ENCODE results near the gene ZNF462. TPM values are rescaled to one million over a fixed set of nuclear protein-coding genes. Genes with fewer than 3 reads are reported as not detected.
A peak's percentile ranks its signal among the peaks of the same experiment; 100 is the strongest.

Gene ZNF462
- total RNA-seq, 1 experiment from 2014 or later, result 3.9 TPM

- in situ Hi-C loops (cut with HindIII; ENCODE audit: low pct_unique_long_range_greater_than_20kb, low sequenced_read_pairs), result no loop called here
Measured at GRCh38 chr9:106859957-106860720, 2.8 kb upstream of the ZNF462 start.

GRCh38 chr9:106860721-106861639 lies 2.0 kb upstream of the ZNF462 start:
- in situ Hi-C loops (cut with HindIII; ENCODE audit: low pct_unique_long_range_greater_than_20kb, low sequenced_read_pairs), result no loop called here
- DNase-seq (ENCODE audit: low read depth), result peak; percentile 36

More at GRCh38 chr9:106859957-106860720, 2.8 kb upstream of the ZNF462 start:
- peak; percentile 16 for DNase-seq (ENCODE audit: low read depth)

GRCh38 chr9:106861640-106862109 lies 1.3 kb upstream of the ZNF462 start:
- in situ Hi-C loops (cut with HindIII; ENCODE audit: low pct_unique_long_range_greater_than_20kb, low sequenced_read_pairs), result no loop called here
- no peak for DNase-seq (ENCODE audit: low read depth)

GRCh38 chr9:106862110-106862820 lies 701 bp upstream of the ZNF462 start:
- peak; percentile 55 for DNase-seq (ENCODE audit: low read depth)
- in situ Hi-C loops (cut with HindIII; ENCODE audit: low pct_unique_long_range_greater_than_20kb, low sequenced_read_pairs), result no loop called here

- peak; percentile 67 for DNase-seq (ENCODE audit: low read depth)
- in situ Hi-C loops (cut with HindIII; ENCODE audit: low pct_unique_long_range_greater_than_20kb, low sequenced_read_pairs), result no loop called here
Measured at GRCh38 chr9:106864373-106865143, 1.6 kb downstream of the ZNF462 start.

- in situ Hi-C loops (cut with HindIII; ENCODE audit: low pct_unique_long_range_greater_than_20kb, low sequenced_read_pairs), result no loop called here
- DNase-seq (ENCODE audit: low read depth), result no peak
Measured at GRCh38 chr9:106866243-106866642, 3.3 kb downstream of the ZNF462 start.

GRCh38 chr9:106867286-106867685 lies 4.3 kb downstream of the ZNF462 start:
- in situ Hi-C loops (cut with HindIII; ENCODE audit: low pct_unique_long_range_greater_than_20kb, low sequenced_read_pairs), result no loop called here

GRCh38 chr9:106868087-106868486 lies 5.1 kb downstream of the ZNF462 start:
- in situ Hi-C loops (cut with HindIII; ENCODE audit: low pct_unique_long_range_greater_than_20kb, low sequenced_read_pairs), result no loop called here
- no peak for DNase-seq (ENCODE audit: low read depth)

More at GRCh38 chr9:106867286-106867685, 4.3 kb downstream of the ZNF462 start:
- no peak for DNase-seq (ENCODE audit: low read depth)

- in situ Hi-C loops (cut with HindIII; ENCODE audit: low pct_unique_long_range_greater_than_20kb, low sequenced_read_pairs), result no loop called here
- DNase-seq (ENCODE audit: low read depth), result no peak
Measured at GRCh38 chr9:106868565-106868964, 5.6 kb downstream of the ZNF462 start.

GRCh38 chr9:106869028-106869427 lies 6.1 kb downstream of the ZNF462 start:
- in situ Hi-C loops (cut with HindIII; ENCODE audit: low pct_unique_long_range_greater_than_20kb, low sequenced_read_pairs), result no loop called here
- DNase-seq (ENCODE audit: low read depth), result no peak

GRCh38 chr9:106869458-106869857 lies 6.5 kb downstream of the ZNF462 start:
- DNase-seq (ENCODE audit: low read depth), result no peak
- in situ Hi-C loops (cut with HindIII; ENCODE audit: low pct_unique_long_range_greater_than_20kb, low sequenced_read_pairs), result no loop called here

- no peak for DNase-seq (ENCODE audit: low read depth)
- in situ Hi-C loops (cut with HindIII; ENCODE audit: low pct_unique_long_range_greater_than_20kb, low sequenced_read_pairs), result no loop called here
Measured at GRCh38 chr9:106872641-106873040, 9.7 kb downstream of the ZNF462 start.

- in situ Hi-C loops (cut with HindIII; ENCODE audit: low pct_unique_long_range_greater_than_20kb, low sequenced_read_pairs), result no loop called here
- no peak for DNase-seq (ENCODE audit: low read depth)
Measured at GRCh38 chr9:106874031-106874430, 11.1 kb downstream of the ZNF462 start.

GRCh38 chr9:106874652-106875051 lies 11.7 kb downstream of the ZNF462 start:
- DNase-seq (ENCODE audit: low read depth), result no peak
- in situ Hi-C loops (cut with HindIII; ENCODE audit: low pct_unique_long_range_greater_than_20kb, low sequenced_read_pairs), result no loop called here

- in situ Hi-C loops (cut with HindIII; ENCODE audit: low pct_unique_long_range_greater_than_20kb, low sequenced_read_pairs), result no loop called here
Measured at GRCh38 chr9:106875529-106875928, 12.6 kb downstream of the ZNF462 start.

GRCh38 chr9:106877345-106877744 lies 14.4 kb downstream of the ZNF462 start:
- in situ Hi-C loops (cut with HindIII; ENCODE audit: low pct_unique_long_range_greater_than_20kb, low sequenced_read_pairs), result no loop called here

More at GRCh38 chr9:106875529-106875928, 12.6 kb downstream of the ZNF462 start:
- DNase-seq (ENCODE audit: low read depth), result no peak

GRCh38 chr9:106878081-106878837 lies 15.3 kb downstream of the ZNF462 start:
- DNase-seq (ENCODE audit: low read depth), result no peak
- in situ Hi-C loops (cut with HindIII; ENCODE audit: low pct_unique_long_range_greater_than_20kb, low sequenced_read_pairs), result no loop called here

More at GRCh38 chr9:106877345-106877744, 14.4 kb downstream of the ZNF462 start:
- DNase-seq (ENCODE audit: low read depth), result no peak

Measured in Caki2 (cell line).